GM18909 (cell line): ENCODE measurements around the gene SUB1.

Source experiments
- ATAC-seq: cut with Tn5 transposase; IDR thresholded peaks from one replicate; pipeline ENCODE4 v1.9.1; 2021; ENCODE audit warnings: mild to moderate bottlenecking; ENCODE audit not compliant: unreplicated experiment, poor library complexity

Gene SUB1

GRCh38 chr5:32563614-32564013 is 21.7 kb upstream of the SUB1 start:
- no peak for ATAC-seq

GRCh38 chr5:32565145-32565544 is 20.2 kb upstream of the SUB1 start:
- ATAC-seq: peak; percentile 45

- ATAC-seq: no peak
Observed at GRCh38 chr5:32566319-32567111, 18.8 kb upstream of the SUB1 start.

GRCh38 chr5:32571128-32571527 is 14.2 kb upstream of the SUB1 start:
- no peak for ATAC-seq

- ATAC-seq: peak; percentile 93
Observed at GRCh38 chr5:32572778-32573480, 12.4 kb upstream of the SUB1 start.

- ATAC-seq: peak; percentile 9
Observed at GRCh38 chr5:32573481-32573854, 11.9 kb upstream of the SUB1 start.

- ATAC-seq: no peak
Observed at GRCh38 chr5:32574540-32575175, 10.7 kb upstream of the SUB1 start.

GRCh38 chr5:32578363-32578762 is 7.0 kb upstream of the SUB1 start:
- no peak for ATAC-seq

- ATAC-seq: no peak
Observed at GRCh38 chr5:32578764-32579163, 6.6 kb upstream of the SUB1 start.

GRCh38 chr5:32581010-32581785 is 4.2 kb upstream of the SUB1 start:
- ATAC-seq: no peak

GRCh38 chr5:32583582-32584232 is 1.6 kb upstream of the SUB1 start:
- peak; percentile 83 for ATAC-seq

GRCh38 chr5:32584646-32585045 is 711 bp upstream of the SUB1 start:
- ATAC-seq: no peak

GRCh38 chr5:32585122-32585445 is 273 bp upstream of the SUB1 start:
- no peak for ATAC-seq

- no peak for ATAC-seq
Observed at GRCh38 chr5:32586276-32586599, 881 bp downstream of the SUB1 start.

- no peak for ATAC-seq
Observed at GRCh38 chr5:32587067-32587551, 1.8 kb downstream of the SUB1 start.

GRCh38 chr5:32589416-32589815 is 4.1 kb downstream of the SUB1 start:
- ATAC-seq: no peak

- ATAC-seq: no peak
Observed at GRCh38 chr5:32589942-32590869, 4.8 kb downstream of the SUB1 start.

GRCh38 chr5:32595118-32595517 is 9.8 kb downstream of the SUB1 start:
- no peak for ATAC-seq

- ATAC-seq: no peak
Observed at GRCh38 chr5:32597041-32597629, 11.8 kb downstream of the SUB1 start.
